ENCODE results near the gene ZDHHC17.

GRCh38 chr12:76766161-76766560, 2.2 kb downstream of the ZDHHC17 start:
- no peak for TF ChIP-seq CTCF (IDR thresholded peaks at IDR 0.05; ENCODE audit: low read length)
- no peak for TF ChIP-seq EZH2 (IDR thresholded peaks at IDR 0.05; ENCODE audit: borderline replicate concordance, low read length)
